Astrocyte of the spinal cord (primary cell): ENCODE data around the gene RPS6KL1.

Experiments used
- DNase-seq: peaks from one replicate; pipeline ENCODE4 v3.0.0; 2011; ENCODE audit warnings: low read depth, low spot score
- H3K4me3 ChIP-seq: 2 replicates; pipeline ENCODE4 v1.5.1; 2011; ENCODE audit warnings: low read depth, mild to moderate bottlenecking, low read length, moderate library complexity
- CTCF ChIP-seq: IDR thresholded peaks from 2 replicates; pipeline ENCODE4 v1.5.1; 2012; ENCODE audit warnings: low read depth, mild to moderate bottlenecking, low read length, inconsistent platforms
- in situ Hi-C: cut with HindIII; loops from 2 replicates; pipeline ENCODE4 v1.10.0; 2017; ENCODE audit warnings: low sequenced_read_pairs

Gene RPS6KL1

GRCh38 chr14:74909501-74909900 lies 13.6 kb downstream of the RPS6KL1 start:
- no peak for DNase-seq
- TF ChIP-seq CTCF, result no peak
- in situ Hi-C loops, result no loop called here
- H3K4me3 ChIP-seq, result no peak overlapping the region

GRCh38 chr14:74908861-74909341 lies 14.2 kb downstream of the RPS6KL1 start:
- no peak for TF ChIP-seq CTCF
- no peak overlapping the region for H3K4me3 ChIP-seq
- no peak for DNase-seq
- in situ Hi-C loops, result no loop called here

GRCh38 chr14:74907744-74908143 lies 15.3 kb downstream of the RPS6KL1 start:
- in situ Hi-C loops, result no loop called here
- no peak overlapping the region for H3K4me3 ChIP-seq
- DNase-seq, result no peak
- no peak for TF ChIP-seq CTCF

GRCh38 chr14:74906925-74907521 lies 16.0 kb downstream of the RPS6KL1 start:
- in situ Hi-C loops, result no loop called here
- TF ChIP-seq CTCF, result peak; percentile 36
- no peak overlapping the region for H3K4me3 ChIP-seq
- DNase-seq, result no peak

- in situ Hi-C loops, result no loop called here
- H3K4me3 ChIP-seq, result no peak overlapping the region
- peak; percentile 23 for DNase-seq
- TF ChIP-seq CTCF, result peak; percentile 98
Observed at GRCh38 chr14:74905595-74906142, 17.4 kb downstream of the RPS6KL1 start.

- DNase-seq, result no peak
- in situ Hi-C loops, result no loop called here
- no peak overlapping the region for H3K4me3 ChIP-seq
- TF ChIP-seq CTCF, result no peak
Observed at GRCh38 chr14:74904635-74905503, 18.2 kb downstream of the RPS6KL1 start.
